Neural crest cell (in vitro differentiated cells): ENCODE results near the gene LEMD1. TPM values are rescaled to one million over a fixed set of nuclear protein-coding genes. Genes with fewer than 3 reads are reported as not detected.
"Not testable (repeated sequence)": the region's sequence is repeated elsewhere in the genome, so short reads cannot be mapped to it uniquely, and the experiment has no call there.

Experiments
- DNase-seq: peaks from one replicate; pipeline ENCODE4 v3.0.0; 2021; ENCODE audit warnings: low read depth, mixed read lengths, low spot score
- H3K27ac Mint-ChIP-seq: one replicate; pipeline ENCODE4 v1.8.0; 2021; ENCODE audit warnings: mild to moderate bottlenecking, mixed read lengths; ENCODE audit not compliant: unreplicated experiment
- H3K27me3 Mint-ChIP-seq: 2 replicates; pipeline ENCODE4 v1.8.0; 2021; ENCODE audit warnings: low read depth, mild to moderate bottlenecking, mixed read lengths
- H3K36me3 Mint-ChIP-seq: 2 replicates; pipeline ENCODE4 v1.8.0; 2021; ENCODE audit warnings: low read depth, mild to moderate bottlenecking, mixed read lengths
- H3K4me1 Mint-ChIP-seq: 2 replicates; pipeline ENCODE4 v1.8.0; 2021; ENCODE audit warnings: mixed read lengths
- H3K4me3 Mint-ChIP-seq: one replicate; pipeline ENCODE4 v1.8.0; 2021; ENCODE audit warnings: mild to moderate bottlenecking, mixed read lengths
- H3K9me3 Mint-ChIP-seq: 2 replicates; pipeline ENCODE4 v1.8.0; 2021; ENCODE audit warnings: mixed read lengths
- CTCF ChIP-seq: fragments of 200-600 bp; sonication (generic); conservative IDR thresholded peaks from 2 replicates; pipeline ENCODE4 v1.5.0; 2021; ENCODE audit warnings: antibody characterized with exemption, mild to moderate bottlenecking
- total RNA-seq: library from RNA; stranded (reverse); gene quantifications from 2 replicates; pipeline ENCODE4 v1.2.1, GENCODE V29; 2021

LEMD1 gene
- total RNA-seq, 1 donor from 2014 or later = 10.7 TPM

GRCh38 chr1:205437570-205437969 is 15.7 kb upstream of the LEMD1 start:
- H3K9me3 Mint-ChIP-seq = no peaks in the 10 kb centered on the region
- TF ChIP-seq CTCF = no peak
- no peaks in the 10 kb centered on the region for H3K36me3 Mint-ChIP-seq
- peak overlapping the region; percentile 31 for H3K4me3 Mint-ChIP-seq
- H3K27me3 Mint-ChIP-seq = no peaks in the 10 kb centered on the region
- DNase-seq = no peak
- H3K4me1 Mint-ChIP-seq = peaks cover 59% of the 10 kb centered on the region
- H3K27ac Mint-ChIP-seq = no peak overlapping the region

GRCh38 chr1:205436776-205437410 is 15.0 kb upstream of the LEMD1 start:
- no peaks in the 10 kb centered on the region for H3K9me3 Mint-ChIP-seq
- no peak overlapping the region for H3K4me3 Mint-ChIP-seq
- TF ChIP-seq CTCF = no peak
- H3K27ac Mint-ChIP-seq = no peak overlapping the region
- H3K36me3 Mint-ChIP-seq = no peaks in the 10 kb centered on the region
- no peaks in the 10 kb centered on the region for H3K27me3 Mint-ChIP-seq
- peaks cover 52% of the 10 kb centered on the region for H3K4me1 Mint-ChIP-seq
- DNase-seq = no peak

- H3K9me3 Mint-ChIP-seq = no peaks in the 10 kb centered on the region
- H3K4me1 Mint-ChIP-seq = peaks cover 47% of the 10 kb centered on the region
- no peaks in the 10 kb centered on the region for H3K36me3 Mint-ChIP-seq
- H3K4me3 Mint-ChIP-seq = no peak overlapping the region
- H3K27ac Mint-ChIP-seq = peak overlapping the region; percentile 57
- DNase-seq = no peak
- H3K27me3 Mint-ChIP-seq = no peaks in the 10 kb centered on the region
- no peak for TF ChIP-seq CTCF
Observed at GRCh38 chr1:205435578-205436573, 14.0 kb upstream of the LEMD1 start.

GRCh38 chr1:205434738-205435137 is 12.9 kb upstream of the LEMD1 start:
- no peak for TF ChIP-seq CTCF
- peaks cover 47% of the 10 kb centered on the region for H3K4me1 Mint-ChIP-seq
- H3K27ac Mint-ChIP-seq = no peak overlapping the region
- DNase-seq = no peak
- H3K4me3 Mint-ChIP-seq = no peak overlapping the region
- H3K27me3 Mint-ChIP-seq = no peaks in the 10 kb centered on the region
- H3K36me3 Mint-ChIP-seq = no peaks in the 10 kb centered on the region
- H3K9me3 Mint-ChIP-seq = no peaks in the 10 kb centered on the region

- not testable (repeated sequence) for DNase-seq, H3K36me3 Mint-ChIP-seq, H3K27ac Mint-ChIP-seq, H3K4me3 Mint-ChIP-seq, H3K27me3 Mint-ChIP-seq, H3K9me3 Mint-ChIP-seq
- H3K4me1 Mint-ChIP-seq = peaks cover 42% of the 10 kb centered on the region
Observed at GRCh38 chr1:205432692-205433091, 10.8 kb upstream of the LEMD1 start.

GRCh38 chr1:205432116-205432515 is 10.3 kb upstream of the LEMD1 start:
- peaks cover 3% of the 10 kb centered on the region for H3K27me3 Mint-ChIP-seq
- peak overlapping the region; percentile 24 for H3K27ac Mint-ChIP-seq
- TF ChIP-seq CTCF = no peak
- DNase-seq = no peak
- H3K4me3 Mint-ChIP-seq = no peak overlapping the region
- no peaks in the 10 kb centered on the region for H3K36me3 Mint-ChIP-seq
- peaks cover 40% of the 10 kb centered on the region for H3K4me1 Mint-ChIP-seq
- H3K9me3 Mint-ChIP-seq = no peaks in the 10 kb centered on the region
